ENCODE measurements around the gene SLC1A6.

The SLC1A6 gene

DNA sequence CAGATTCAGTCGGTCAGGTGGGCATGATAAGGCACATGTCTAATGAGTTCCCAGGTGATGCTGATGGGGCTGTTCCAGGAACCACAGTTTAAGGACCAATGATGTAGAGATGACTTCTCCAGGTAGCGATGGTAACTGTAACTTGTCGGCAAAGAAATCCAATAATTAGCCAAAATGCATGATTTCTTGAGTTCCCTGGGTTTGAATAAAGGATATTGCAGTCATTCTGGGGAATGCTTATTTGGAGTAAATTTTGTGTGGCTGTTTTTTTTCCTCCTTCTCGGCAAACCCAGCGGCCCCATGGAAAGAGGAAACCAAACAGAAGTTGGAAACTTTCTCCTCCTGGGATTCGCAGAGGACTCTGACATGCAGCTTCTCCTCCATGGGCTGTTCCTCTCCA, 38.5 kb downstream of the SLC1A6 start, which contains the start of gene OR7C2:
OR7C2 (plus strand) TSS at position 301 of the 400 bp plus-strand sequence; CDS start at position 301, 0 bp downstream.
- no peak within 1 kb of the TSS for H3K27ac Mint-ChIP-seq
- H3K9me3 Mint-ChIP-seq, result no peaks in the 10 kb centered on the region
- H3K4me1 Mint-ChIP-seq (ENCODE audit: low read depth), result no peaks in the 10 kb centered on the region
- H3K36me3 Mint-ChIP-seq (ENCODE audit: low read depth), result no peaks in the 10 kb centered on the region
- H3K27me3 Mint-ChIP-seq (ENCODE audit: low read depth), result no peaks in the 10 kb centered on the region
- no peak within 1 kb of the TSS for H3K4me3 Mint-ChIP-seq

DNA sequence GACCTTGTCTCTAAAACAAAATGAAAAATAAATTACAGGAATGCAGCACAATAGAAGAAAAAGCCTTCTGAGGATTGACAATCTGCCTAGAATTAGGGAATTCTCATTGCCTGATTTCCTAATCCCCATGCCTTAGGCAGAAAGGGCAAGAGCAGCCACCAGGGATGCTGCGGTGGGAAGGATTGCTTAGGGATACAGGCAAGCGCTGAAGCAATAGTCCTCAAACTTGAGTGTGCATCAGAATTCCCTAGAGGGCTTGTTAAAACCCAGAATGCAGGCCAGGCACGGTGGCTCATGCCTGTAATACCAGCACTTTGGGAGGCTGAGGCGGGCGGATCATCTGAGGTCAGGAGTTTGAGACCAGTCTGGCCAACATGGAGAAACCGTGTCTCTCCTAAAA, 39.4 kb downstream of the SLC1A6 start:
- H3K4me3 Mint-ChIP-seq, result no peak overlapping the region
- H3K9me3 Mint-ChIP-seq, result no peaks in the 10 kb centered on the region
- no peaks in the 10 kb centered on the region for H3K4me1 Mint-ChIP-seq (ENCODE audit: low read depth)
- no peaks in the 10 kb centered on the region for H3K36me3 Mint-ChIP-seq (ENCODE audit: low read depth)
- H3K27ac Mint-ChIP-seq, result no peak overlapping the region
- no peaks in the 10 kb centered on the region for H3K27me3 Mint-ChIP-seq (ENCODE audit: low read depth)

DNA sequence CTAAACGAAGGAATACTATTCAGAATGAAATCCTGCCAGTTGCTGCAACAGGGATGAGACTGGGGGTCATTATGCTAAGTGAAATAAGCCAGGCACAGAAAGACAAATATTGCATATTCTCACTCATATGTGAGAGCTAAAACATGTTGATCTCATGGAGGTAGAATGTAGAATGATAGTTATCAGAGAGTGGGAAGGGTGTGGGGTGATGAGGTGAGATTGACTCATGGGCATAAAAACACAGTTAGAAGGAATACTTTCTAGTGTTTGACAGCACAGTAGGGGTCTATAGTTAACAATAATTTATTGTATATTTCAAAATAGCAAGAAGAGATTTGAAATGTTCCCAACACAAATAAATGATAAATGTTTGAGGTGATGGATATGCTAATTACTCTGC, 46.2 kb downstream of the SLC1A6 start:
- Mint-ChIP-seq H3K4me1 (ENCODE audit: low read depth) (no peaks in the 10 kb centered on the region), H3K27me3 (ENCODE audit: low read depth) (peaks cover 4% of the 10 kb centered on the region), H3K4me3 (no peak overlapping the region), H3K36me3 (ENCODE audit: low read depth) (no peaks in the 10 kb centered on the region), H3K27ac (no peak overlapping the region), H3K9me3 (no peaks in the 10 kb centered on the region)

DNA sequence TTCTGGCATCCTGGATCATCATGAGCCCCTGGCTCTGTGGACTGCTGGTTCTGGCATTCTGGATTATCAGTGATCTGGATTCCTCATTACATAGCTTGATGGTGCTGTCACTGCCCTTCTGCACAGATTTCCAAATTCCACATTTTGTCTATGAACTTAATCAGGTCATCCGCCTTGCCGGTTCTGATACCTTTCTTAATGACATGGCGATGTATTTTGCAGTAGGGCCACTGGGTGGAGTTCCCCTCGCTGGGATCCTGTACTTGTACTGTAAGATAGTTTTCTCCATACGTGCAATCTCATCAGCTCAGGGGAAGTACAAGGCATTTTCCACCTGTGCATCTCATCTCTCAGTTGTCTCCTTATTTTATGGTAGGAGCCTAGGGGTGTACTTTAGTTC, 62.8 kb downstream of the SLC1A6 start:
- Mint-ChIP-seq H3K9me3 (peaks cover 5% of the 10 kb centered on the region), H3K27ac (no peak overlapping the region), H3K27me3 (ENCODE audit: low read depth) (peaks cover 5% of the 10 kb centered on the region), H3K36me3 (ENCODE audit: low read depth) (no peaks in the 10 kb centered on the region), H3K4me1 (ENCODE audit: low read depth) (no peaks in the 10 kb centered on the region), H3K4me3 (no peak overlapping the region)

DNA sequence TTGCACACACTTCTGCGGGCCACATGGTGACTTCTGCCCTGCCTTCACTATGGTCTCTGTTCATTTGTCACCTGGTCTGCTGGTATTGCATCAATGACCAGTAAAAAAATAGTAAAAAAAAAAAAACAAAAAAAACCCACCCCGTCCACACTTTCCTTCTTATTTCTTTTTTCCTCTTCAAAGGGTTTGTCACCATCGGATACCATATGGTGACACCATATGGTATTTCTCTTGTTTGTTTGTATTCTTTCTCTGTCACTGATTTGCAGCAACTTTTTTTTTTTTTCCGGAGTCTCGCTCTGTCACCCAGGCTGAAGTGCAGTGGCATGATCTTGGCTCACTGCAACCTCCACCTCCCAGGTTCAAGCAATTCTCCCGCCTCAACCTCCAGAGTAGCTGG, 64.5 kb downstream of the SLC1A6 start:
- Mint-ChIP-seq H3K4me3 (no peak overlapping the region), H3K4me1 (ENCODE audit: low read depth) (no peaks in the 10 kb centered on the region), H3K9me3 (peaks cover 5% of the 10 kb centered on the region), H3K36me3 (ENCODE audit: low read depth) (no peaks in the 10 kb centered on the region), H3K27me3 (ENCODE audit: low read depth) (peaks cover 5% of the 10 kb centered on the region), H3K27ac (no peak overlapping the region)

DNA sequence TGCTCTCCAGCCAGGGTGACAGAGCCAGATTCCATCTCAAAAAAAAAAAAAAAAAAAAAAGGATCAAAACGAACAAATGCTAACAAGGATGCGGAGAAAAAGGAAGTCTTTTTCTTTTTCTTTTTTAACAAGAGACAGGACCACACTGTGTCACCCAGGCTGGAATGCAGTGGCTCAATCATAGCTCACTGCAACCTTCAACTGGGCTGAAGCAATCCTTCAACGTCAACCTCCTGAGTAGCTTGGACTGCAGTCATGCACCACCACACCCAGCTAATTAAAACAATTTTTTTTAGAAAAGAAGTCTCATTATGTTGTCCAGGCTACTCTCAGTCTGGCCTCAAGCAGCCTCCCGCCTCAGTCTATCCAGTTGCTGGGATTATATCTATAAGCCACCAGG, 73.0 kb downstream of the SLC1A6 start:
- Mint-ChIP-seq H3K27me3 (ENCODE audit: low read depth) (no peaks in the 10 kb centered on the region), H3K27ac (no peak overlapping the region), H3K4me1 (ENCODE audit: low read depth) (no peaks in the 10 kb centered on the region), H3K36me3 (ENCODE audit: low read depth) (no peaks in the 10 kb centered on the region), H3K4me3 (no peak overlapping the region), H3K9me3 (no peaks in the 10 kb centered on the region)

DNA sequence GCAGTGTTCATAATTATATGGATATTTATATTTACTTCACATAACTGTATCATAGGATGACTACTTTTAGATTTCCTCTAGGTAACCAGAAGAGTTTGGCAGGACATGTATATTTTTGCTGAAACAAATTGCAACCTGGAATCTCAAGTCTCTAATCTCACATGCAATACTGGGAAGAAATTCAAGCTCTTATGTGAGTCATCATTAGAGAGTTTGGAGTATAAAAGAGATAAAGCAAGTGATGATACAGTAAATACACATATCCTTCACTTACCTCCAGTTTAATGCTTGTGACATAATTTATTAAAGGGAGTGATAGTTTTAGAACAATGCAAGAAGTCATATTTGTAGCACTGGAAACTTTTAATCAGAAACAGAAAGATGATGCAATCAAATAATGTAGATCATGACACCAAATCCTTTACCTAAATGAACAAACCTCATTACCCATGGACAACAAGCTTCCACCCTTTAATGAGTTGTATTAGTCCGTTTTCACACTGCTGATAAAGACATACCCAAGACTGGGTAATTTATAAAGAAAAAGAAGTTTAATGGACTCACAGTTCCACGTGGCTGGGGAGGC, 77.9 kb downstream of the SLC1A6 start:
- Mint-ChIP-seq H3K9me3 (no peaks in the 10 kb centered on the region), H3K4me3 (no peak overlapping the region), H3K27ac (no peak overlapping the region)

More for the DNA sequence above, 77.9 kb downstream of the SLC1A6 start:
- H3K4me1 Mint-ChIP-seq (ENCODE audit: low read depth), result no peaks in the 10 kb centered on the region
- H3K27me3 Mint-ChIP-seq (ENCODE audit: low read depth), result no peaks in the 10 kb centered on the region
- H3K36me3 Mint-ChIP-seq (ENCODE audit: low read depth), result no peaks in the 10 kb centered on the region

All from T-helper 1 cell treated with Interleukin-12 subunit alpha and Interleukin-12 subunit beta and Interleukin-4 antibody, amounts not matched to agents 30 μg/mL and 1 μg/mL, for 36 hours (primary cell).